Epidermal melanocyte (primary cell): ENCODE measurements around the gene SMAP1.

Experiments
- DNase-seq: peaks from one replicate; pipeline ENCODE4 v3.0.0; 2011; ENCODE audit warnings: low spot score; ENCODE audit not compliant: insufficient read length

SMAP1 gene

DNA sequence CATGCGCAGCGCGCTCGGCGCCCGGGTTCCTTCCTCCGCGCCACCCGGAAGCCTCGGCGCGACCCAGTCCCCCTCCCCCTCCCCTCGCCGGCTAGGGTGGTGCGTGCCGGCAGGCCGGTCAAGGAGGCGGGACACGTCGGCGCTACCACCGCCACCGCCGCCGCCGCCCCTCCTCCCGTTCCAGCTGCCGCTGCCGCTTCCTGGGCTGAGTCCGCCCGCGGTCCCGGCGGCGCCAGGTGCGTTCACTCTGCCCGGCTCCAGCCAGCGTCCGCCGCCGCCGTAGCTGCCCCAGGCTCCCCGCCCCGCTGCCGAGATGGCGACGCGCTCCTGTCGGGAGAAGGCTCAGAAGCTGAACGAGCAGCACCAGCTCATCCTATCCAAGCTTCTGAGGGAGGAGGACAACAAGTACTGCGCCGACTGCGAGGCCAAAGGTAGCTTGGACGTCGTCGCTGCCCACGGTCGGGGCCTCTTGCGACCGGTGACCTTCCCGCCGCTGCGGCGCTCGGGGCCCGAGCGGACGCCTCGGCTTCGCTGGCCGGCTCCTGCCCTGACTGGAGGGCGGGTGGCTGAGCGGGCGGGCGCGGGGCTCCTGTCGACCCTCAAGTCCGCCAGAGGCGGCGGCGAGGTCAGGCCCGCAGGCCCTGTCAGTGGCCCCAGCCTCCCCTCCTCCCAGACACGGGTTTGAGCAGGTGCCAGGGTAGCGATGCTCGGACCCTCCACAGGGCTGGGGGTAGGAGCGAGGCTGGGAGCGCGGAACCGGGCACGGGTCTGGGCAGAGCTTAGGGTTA lies at the start of gene SMAP1:
TSS of gene SMAP1 (plus strand) at position 173 of the 788 bp plus-strand sequence. CDS start at position 314, 141 bp downstream.
- peak; percentile 80 for DNase-seq

DNA sequence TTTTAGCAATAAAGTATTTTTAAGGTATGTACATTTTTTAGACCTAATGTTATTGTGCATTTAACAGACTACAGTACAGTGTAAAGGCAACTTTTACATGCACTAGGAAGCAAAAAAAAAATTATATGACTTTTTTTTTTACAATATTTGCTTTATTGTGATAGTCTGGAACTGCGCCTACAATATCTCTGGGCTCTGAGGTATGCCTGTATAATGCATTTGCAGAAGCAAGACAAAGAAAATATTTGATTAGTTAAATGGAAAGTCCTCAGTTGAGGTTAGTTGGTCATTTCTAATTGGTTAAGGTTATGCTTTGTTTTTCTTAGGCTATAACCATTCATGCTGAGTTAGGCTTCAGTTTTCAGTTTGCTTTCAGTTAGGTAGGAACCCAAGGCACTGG lies 46.9 kb upstream of the SMAP1 start:
- no peak for DNase-seq

DNA sequence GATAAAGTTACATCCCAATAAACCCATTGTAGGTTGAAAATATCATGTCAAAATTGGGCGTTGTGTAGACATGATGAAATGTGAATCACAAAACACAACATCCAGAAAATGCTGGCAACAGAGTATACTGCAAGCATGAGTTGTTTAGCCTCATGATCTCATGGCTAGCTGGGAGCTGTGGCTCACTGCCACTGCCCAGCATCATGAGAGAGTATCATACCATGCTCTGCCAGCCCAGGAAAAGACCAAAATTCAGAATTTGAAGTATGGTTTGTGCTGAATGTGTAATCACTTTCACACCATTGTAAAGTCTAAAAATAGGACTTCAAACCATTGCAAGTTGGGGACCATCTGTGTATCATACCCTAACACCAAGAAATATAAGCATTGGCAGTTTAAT lies 45.2 kb upstream of the SMAP1 start:
- no peak for DNase-seq

DNA sequence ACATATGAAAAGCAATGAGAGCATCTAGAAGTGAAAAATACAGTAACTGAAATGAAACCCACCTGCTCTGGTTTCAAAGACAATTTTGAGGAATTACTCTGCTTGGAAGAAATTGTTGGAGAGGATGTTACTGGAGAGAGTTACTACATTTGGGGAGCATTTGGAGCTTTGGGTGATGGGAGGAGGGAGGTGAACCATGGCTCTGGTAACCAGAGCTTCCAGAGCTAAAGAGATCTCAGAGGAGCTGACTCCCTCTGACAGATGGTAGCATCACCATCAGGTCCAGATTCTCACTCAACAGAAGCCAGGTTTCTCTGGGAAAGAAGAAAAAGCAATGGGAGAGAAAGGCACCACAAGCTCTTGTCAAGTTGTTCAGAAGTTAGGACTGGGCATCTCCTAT lies 42.2 kb upstream of the SMAP1 start:
- no peak for DNase-seq

DNA sequence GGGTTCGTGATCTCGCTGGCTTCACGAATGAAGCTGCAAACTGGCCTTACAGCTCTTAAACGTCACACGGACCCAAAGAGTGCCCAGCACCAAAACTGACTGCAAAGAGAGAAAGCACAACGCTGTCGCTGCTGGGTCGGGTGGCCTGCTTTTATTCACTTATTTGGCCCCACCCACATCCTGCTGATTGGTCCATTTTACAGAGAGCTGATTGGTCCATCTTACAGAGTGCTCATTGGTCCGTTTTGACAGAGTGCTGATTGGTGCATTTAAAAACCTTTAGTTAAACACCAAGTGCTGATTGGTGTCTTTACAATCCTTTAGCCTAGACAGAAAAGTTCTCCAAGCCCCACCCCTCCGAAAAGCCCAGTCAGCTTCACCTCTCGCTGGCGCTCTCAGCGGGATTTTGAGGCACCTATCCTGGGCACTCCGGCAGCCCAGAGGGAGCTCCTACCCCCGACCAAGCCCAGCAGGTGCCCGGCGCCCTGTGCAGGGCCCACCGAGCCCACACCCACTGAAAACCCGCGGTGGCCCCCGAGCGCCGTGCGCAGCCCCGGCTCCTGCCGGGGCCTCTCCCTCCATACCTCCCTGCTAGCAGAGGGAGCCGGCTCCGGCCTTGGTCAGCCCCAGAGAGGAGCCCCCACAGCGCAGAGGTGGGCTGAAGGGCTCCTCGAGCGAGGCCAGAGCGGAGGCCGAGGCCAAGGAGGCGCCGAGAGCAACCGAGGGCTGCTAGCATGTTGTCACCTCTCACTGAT lies 40.0 kb upstream of the SMAP1 start:
- DNase-seq: no peak

DNA sequence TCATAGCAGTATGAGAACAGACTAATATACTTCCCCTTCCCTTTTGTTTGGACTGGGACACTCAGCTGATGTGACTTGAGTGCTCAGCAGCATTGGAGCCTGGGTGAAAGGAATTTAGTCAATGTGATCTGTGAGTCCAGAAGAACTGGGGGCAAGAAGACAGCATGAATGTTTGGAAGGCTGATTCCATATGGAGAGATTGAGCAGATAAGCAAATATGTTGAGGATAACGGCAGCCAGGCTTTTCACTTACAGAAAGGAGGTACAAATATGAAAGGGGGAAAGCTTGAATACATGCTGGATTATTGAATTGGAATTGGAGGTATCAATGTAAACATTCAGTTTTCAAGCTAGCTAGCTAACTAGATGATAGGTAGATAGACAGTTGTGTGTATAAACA lies 37.8 kb upstream of the SMAP1 start:
- no peak for DNase-seq

DNA sequence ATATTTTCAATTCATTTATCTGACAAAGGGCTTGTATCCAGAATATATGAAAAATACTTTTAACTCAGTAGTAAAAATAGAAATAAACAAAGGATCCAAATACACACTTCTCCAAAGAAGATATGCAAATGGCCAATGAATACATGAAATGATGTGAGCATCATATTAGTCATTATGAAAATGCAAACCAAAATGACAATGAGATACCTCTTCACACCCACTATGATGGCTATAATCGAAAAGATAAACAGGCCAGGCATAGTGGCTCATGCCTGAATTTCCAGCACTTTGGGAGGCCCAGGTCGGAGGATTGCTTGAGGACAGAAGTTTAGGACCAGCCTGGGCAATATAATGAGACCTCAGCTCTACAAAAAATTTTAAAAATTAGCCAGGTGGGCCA lies 33.8 kb upstream of the SMAP1 start:
- DNase-seq: no peak

DNA sequence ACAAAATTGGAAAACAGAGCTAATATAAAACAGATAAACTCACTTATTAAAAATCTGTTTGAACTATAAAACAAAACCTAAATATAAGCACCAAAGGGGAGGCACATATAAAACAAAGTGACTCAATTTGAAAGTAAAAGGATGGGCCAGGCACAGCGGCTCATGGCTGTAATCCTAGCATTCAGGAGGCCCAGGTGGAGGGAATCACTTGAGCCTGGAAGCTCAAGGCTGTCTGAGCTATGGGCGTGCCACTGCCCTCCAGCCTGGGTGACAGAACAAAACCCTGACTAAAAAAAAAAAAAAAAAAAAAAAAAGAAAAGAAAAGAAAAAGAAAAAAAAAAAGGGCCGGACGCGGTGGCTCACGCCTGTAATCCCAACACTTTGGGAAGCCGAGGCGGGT lies 31.1 kb upstream of the SMAP1 start:
- DNase-seq: no peak

DNA sequence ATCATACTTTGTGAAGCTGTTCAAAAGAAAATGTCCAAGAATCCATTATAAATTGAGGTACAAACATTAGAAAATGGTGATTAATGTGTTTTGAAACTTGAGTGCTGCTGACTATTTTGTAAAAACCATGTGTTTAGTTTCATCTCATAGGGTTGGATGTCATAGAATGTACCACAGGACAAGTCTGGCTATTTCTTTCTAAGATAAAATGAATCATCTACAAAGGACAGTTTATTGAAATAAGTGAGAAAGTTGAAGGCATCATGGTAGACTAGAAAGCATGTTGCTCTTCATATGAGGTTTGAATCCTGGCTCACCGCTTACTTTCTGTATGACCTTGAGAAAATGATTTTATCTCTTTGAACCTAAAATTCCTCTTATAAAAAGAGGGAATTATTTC lies 29.2 kb upstream of the SMAP1 start:
- no peak for DNase-seq

DNA sequence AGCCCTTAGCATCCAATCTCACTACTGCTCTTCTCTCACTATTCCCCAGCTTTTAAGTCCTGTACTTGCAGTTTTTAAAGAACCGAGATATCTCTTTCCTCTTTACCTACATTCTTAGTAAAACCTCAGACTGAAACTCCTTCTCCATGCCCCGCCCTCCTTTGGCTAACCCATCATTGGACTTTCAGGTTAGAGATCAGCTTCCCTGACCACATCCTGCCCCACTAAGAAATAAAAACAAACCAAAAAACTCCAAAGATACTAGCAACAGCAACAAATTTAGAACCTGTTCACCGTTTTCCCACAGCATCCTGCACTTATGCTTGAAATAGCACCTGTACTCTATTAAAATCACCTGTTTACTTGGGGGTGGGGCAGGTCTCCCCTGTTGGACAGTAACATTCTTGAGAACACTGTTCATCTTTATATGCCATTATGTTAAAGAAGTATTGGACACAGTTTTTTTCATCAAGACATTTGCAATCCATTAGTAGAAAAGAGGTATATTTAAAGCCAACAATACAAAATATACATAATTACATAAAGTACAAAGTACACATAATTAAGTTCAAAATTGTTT lies 16.3 kb upstream of the SMAP1 start:
- no peak for DNase-seq

DNA sequence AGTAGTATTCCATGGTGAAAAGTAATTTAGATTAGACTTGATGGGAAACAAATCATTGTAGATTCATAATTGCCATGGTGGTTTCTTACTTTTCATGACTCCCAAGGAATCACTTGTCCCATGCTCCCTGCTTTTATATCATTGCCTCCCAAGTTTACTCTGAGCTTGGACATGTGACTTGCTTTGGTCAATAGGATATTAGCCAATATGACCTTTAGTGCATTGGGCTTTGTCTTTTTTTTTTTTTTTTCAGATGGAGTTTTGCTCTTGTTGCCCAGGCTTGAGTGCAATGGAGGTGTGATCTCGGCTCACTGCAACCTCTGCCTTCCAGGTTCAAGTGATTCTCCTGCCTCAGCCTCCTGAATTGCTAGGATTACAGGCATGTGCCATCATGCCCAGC lies 15.5 kb upstream of the SMAP1 start:
- no peak for DNase-seq

DNA sequence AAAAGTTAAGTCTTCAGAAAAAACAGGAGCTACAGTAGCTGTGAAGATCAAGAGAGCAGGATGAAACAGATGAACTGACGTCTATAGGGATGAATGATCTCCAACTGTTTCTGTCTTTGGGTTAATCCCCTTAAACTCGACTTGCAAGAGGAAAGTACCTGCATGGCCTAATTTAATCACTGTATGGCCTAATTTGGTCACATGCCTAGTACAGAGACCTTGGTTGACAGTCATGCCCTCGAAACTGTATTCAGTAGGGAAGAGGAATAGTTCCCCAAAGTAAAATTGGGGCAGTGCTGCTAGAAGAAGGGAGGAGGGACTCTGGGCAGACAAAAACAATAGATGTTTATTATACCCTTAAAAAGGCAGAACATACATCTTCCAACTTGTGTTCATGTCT lies 10.0 kb upstream of the SMAP1 start:
- no peak for DNase-seq

DNA sequence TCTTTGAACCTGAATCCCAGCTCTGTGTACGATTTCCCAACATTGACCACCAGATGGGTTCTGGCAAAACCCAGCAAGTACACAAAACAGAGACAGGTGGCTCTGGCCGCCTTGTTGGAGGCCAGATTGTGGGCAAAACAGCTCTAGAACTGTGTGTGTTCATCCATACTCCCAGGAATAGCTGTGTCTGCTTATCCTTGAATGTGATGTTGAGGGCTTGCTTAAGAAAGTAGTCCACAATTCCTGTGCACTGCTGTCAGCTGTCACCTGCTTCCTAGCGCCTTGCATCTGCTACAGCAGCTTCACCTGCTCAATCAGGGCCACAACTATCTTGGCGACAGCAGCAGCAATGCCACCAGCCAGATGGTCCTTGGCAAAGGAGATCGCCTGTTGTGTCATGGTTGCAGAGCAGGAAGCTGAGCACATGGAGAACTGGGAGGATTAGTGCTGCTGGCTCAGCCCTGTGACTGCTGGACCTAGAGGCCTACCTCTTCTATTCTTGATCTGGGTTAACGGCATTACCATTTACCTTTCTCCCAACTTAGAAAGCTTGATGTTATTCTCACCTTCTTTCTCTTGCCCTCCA lies 3.7 kb upstream of the SMAP1 start:
- no peak for DNase-seq

DNA sequence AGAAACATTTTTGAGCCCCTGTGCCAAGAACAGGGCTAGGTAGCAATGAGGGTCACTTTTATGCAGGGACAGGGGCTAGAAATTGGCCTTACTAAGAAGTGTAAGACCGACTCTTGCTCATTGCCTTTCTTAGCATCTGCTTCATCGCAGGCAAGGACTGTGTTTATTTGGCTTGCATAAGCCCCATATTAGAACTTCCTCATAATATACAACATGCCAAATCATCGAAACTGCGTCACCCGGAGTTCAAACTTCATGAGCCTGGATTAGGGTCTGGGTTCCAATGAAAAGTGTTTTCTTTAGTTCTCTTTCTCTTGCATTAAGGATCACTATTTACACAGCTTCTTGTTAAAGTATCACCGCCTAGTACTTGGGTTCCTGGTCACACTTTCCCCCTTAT lies 977 bp upstream of the SMAP1 start:
- no peak for DNase-seq

DNA sequence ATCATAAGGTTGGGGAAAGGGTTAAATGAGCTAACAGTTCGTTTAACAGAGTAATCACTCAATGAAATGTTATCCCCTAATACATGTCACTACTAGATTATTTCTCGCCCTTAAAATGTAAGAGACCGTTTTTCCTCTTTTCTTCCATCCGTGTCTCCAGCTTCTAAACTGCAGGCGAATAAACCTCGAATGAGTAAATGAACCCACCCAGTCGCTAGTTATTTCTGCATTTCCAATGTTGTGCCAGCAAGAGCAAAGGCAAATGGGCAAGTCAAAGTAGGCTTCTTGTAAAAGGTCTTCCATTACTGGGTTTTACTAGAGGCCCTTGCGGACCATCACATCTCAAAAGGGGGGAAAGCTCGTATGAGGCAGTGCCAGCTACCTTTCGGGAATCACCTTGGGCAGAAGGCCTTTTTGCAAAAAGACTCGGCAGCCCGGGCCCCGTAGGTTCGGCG lies 400 bp upstream of the SMAP1 start:
- DNase-seq: no peak

DNA sequence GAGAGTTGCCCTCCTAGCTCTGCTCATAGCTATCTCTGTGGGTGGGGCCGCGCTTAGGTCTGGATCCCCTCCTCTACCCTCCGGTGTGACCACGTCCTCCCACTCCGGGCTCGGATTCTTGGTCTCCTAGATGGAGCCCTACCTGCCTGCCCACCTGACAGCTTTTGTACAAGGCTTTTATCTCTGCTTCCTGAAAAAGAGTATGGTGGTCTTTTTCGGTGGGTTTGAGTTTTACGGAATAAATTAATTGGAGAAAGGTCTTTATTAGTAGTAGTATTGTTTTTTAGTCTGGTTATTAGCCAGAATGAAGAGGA lies 773 bp downstream of the SMAP1 start:
- no peak for DNase-seq

DNA sequence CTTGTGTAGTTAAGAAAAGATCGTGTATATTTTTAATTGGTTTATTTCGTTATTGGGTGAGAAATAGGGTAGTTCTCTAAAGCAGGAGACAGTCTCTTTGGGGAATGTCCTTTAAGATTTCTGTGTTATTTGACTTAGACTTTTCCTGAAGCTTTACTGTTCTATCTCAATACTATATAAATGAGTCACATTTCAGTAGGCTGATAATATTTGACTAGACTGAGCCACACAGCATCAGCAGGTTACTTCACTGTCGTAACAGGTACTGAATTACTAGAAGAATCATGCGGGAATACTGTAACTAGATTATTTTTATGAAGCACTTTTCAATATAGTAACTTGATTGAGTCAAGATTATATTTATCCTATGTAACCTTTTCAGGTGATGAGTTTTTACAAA lies 1.4 kb downstream of the SMAP1 start:
- DNase-seq: no peak

DNA sequence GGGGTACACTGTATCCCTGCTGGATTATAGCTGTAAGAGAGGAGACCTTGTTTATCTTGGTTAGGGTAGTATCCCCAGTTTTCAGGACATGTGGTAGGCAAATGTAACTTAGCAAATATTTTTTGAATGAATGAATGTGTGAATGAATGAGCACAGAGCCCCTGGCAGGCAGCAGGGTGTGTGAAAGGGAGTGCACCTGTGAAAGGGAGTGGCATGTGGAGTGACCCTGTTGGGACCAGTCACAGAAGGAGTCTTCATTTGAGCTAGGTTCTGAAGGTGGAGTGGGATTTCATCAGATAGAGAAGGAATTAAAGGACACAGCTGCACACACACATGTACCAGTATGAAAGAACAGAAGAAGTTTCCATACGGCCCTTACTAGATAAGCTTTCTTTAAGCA lies 4.9 kb downstream of the SMAP1 start:
- no peak for DNase-seq

DNA sequence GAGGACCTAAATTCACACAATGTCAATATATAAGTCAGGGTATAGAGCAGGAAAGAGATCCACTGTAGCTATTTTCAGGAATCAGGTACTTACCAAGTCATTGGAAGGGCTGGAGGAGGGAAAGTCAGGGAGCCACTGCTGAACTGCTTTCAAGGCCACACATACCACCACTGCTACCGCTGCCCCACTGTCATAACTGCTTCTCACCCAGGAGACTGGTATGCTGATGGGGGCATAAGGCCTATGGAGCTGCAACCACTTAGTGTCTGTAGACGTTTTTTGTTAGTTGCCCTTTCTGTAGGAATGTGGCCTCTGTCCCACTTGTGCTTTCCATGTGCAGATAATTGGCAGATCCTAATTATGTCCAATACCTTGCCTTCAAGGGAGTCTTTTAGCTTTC lies 5.4 kb downstream of the SMAP1 start:
- DNase-seq: no peak

DNA sequence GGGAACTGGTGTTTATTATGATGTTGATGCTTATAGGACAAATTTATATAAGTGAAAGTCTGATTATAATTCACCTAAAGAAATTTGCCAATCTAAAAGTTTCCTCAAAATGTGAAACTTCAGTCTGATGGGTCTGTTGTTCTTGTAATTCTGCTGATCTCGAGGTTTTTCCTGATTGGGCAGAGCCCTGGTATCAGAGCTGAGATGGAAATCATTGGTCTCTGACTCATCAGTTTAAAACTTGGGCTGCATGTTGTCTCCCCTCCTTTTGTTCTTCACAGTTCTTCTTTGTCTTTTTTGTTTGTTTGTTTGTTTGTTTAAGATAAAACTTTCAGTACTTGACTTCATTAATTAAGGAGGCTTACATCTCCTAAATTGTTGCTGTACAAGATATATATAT lies 5.9 kb downstream of the SMAP1 start:
- no peak for DNase-seq

DNA sequence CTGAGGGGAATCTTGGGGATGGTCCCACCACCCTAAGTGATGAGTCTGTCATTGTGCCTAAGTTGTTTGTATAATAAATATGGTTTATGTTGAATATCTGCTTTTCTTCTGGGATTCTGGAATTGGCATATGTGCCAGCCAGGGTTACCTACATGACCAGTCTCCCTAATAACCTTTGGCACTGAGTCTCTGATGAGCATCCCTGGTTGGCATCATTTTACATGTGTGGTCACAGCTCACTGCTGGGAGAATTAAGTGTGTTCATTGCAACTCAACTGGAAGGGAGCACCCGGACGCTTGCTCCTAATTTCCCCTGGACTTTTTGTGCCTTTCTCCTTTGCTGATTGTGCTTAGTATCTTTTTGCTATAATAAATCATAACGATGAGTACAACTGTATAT lies 8.1 kb downstream of the SMAP1 start:
- DNase-seq: no peak

DNA sequence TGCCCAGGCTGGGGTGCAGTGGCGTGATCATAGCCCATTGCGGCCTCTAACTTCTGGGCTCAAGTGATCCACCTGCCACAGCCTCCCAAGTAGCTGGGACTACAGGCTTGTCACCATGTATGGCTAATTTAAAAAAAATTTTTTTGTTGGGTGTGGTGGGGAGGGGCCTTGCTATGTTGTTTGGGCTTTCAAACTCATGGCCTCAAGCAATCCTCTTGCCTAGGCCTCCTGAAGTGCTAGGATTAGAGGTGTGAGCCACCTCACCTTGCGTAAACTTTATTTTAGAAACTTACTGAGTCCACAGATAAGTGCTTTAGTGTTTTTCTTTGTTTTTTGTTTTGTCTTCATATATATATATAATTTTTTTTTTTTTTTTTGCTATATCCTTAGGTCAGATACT lies 9.1 kb downstream of the SMAP1 start:
- no peak for DNase-seq
